AG08395 (cell line): ENCODE data around the gene UPF1.
"Not testable (repeated sequence)": the region's sequence is repeated elsewhere in the genome, so short reads cannot be mapped to it uniquely, and the experiment has no call there.

Experiments used
- DNase-seq: peaks from one replicate; pipeline ENCODE4 v3.0.0; 2012; ENCODE audit warnings: mixed read lengths, low spot score

Gene UPF1

GRCh38 chr19:18898607-18899408, 67.0 kb downstream of the UPF1 start:
- no peak for DNase-seq

- DNase-seq, result no peak
Observed at GRCh38 chr19:18899624-18900560, 68.1 kb downstream of the UPF1 start.

- no peak for DNase-seq
Observed at GRCh38 chr19:18900700-18901481, 69.1 kb downstream of the UPF1 start.

- no peak for DNase-seq
Observed at GRCh38 chr19:18901491-18901890, 69.7 kb downstream of the UPF1 start.

- DNase-seq, result not testable (repeated sequence)
Observed at GRCh38 chr19:18902519-18902918, 70.8 kb downstream of the UPF1 start.

GRCh38 chr19:18903156-18904037, 71.6 kb downstream of the UPF1 start:
- no peak for DNase-seq

GRCh38 chr19:18904334-18905057, 72.7 kb downstream of the UPF1 start:
- no peak for DNase-seq

- no peak for DNase-seq
Observed at GRCh38 chr19:18905058-18905456, 73.3 kb downstream of the UPF1 start.

GRCh38 chr19:18905513-18906236, 73.9 kb downstream of the UPF1 start:
- no peak for DNase-seq

- no peak for DNase-seq
Observed at GRCh38 chr19:18906605-18907519, 75.1 kb downstream of the UPF1 start.

- no peak for DNase-seq
Observed at GRCh38 chr19:18908917-18909619, 77.3 kb downstream of the UPF1 start.

GRCh38 chr19:18910010-18910409, 78.3 kb downstream of the UPF1 start:
- DNase-seq, result no peak

GRCh38 chr19:18910801-18911436, 79.2 kb downstream of the UPF1 start:
- DNase-seq, result no peak

- no peak for DNase-seq
Observed at GRCh38 chr19:18912933-18913332, 81.2 kb downstream of the UPF1 start.

GRCh38 chr19:18913466-18913865, 81.7 kb downstream of the UPF1 start:
- no peak for DNase-seq

- DNase-seq, result peak; percentile 73
Observed at GRCh38 chr19:18915639-18916038, 83.9 kb downstream of the UPF1 start.

- not testable (repeated sequence) for DNase-seq
Observed at GRCh38 chr19:18917593-18917992, 85.8 kb downstream of the UPF1 start.
